GM18498 (cell line): Measurements from ENCODE around the gene CELF4.

Experiments used
- ATAC-seq: cut with Tn5 transposase; IDR thresholded peaks from one replicate; pipeline ENCODE4 v1.9.1; 2021; ENCODE audit warnings: mild to moderate bottlenecking, moderate library complexity; ENCODE audit not compliant: unreplicated experiment

Gene CELF4

DNA sequence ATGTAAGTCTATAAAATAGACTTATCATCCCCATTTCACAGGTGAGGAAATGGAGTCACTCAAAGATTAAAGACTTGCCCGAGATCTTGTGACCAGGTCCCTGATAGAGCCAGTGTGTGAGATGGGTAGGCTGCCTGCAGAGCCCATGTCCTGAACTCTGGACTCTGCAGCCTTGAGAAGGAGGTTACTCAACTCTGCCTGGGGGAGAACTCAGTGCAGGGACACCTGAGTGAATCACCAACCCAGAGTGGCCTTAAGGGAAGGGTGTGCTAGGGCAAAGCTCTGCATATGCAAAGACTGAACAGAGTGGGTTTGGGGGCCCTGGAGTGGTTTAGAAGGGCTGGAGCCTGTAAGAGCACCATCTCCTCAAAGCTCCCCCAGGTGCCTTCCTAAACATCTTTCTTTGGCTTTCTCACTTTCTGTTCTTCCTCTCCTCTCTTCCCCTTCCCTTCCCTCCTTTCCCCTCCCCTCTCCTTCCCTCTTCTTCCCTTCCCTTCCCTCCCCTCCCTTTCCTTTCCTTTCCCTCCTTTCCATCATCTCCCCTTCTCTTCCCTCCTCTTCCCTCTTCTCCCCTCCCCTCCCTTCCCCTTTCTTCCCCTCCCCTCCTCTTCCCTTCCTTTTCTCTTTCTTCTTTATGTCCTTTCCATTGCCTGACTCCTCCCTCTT, 67.6 kb downstream of the CELF4 start:
- no peak for ATAC-seq

DNA sequence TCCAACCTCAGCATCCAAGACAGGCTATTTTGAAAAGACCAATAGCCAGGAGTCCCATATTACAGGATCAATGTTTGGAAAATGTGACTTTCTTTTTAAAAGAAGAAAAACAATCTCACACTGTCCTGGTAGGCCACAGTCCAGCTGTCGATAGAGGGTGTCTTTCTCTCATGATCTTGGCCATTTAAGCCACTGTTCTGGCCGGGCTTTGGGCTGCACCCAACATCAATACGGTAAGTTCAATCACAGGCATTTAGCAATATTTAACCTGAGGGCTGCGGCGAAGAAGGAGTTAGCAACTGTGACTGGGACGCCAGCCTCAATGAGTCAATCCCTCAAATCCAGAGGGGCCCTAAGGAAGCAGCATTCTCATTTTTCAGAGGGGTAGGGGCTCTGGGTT, 69.0 kb downstream of the CELF4 start:
- no peak for ATAC-seq

DNA sequence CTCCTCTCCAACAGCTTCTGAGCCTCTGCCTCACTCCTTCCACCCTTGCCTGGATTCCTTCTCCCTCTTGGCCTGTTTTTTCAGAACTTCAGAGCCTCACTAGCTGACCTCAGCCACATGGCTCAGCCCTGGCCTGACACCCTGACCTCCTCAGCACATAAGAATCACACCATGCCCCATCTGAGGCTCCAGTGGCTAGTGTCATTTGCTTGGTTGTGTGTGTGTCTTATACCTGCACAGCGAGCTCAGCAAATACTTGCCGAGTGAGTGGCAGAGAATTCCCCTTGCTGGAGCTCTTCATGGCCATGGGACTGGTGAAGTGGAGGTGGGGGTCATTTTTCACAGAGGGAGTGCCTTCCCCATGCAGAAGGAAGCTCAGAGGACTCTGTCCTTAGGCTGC, 70.2 kb downstream of the CELF4 start:
- ATAC-seq: no peak

DNA sequence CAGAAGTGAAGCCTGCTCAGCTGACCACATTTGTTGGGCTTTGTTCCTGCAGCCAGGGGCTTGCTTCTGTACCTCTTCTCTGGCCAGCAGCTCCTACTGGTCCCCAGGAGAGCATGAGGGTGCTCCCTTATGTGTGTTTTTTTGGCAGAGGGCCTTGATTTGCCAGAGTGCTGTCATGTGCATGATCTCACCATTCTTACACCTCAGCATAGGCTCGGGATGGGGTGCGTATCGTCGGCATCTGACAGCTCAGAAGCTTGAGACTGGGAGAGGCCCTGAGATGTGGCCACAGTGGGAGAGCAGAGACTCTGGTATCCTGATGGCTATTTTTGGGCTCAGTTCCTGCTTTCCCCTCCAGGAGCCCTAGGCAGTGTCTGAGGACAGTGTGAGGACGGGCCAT, 71.2 kb downstream of the CELF4 start:
- ATAC-seq: no peak

DNA sequence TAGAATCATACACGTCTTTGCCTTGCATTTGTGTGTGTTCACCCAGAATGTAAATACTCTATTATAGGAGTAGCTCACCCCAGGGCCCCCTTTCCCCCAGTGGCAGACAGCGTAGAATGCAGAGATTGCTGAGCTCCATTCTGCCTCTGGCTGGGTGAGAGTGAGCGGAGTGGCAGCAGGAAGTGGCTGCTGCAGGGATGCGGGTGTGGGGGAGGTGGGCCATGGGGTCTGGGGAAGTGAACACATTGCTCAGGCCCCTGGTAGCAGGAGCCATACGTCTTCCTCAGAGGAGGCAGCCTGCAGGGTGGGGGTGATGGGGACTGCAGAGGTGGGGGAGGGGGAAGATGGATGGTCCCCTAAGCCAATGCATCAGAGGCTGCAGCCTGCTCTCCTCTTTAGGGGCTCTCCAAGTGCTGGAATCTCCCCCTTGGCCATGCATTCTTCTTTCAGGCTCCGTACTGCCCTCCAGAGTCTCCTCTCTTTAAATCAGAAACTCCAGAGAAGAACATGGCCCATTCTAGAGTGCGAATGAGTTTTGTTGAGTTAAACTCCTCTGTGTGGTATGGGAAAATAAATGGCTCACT, 72.2 kb downstream of the CELF4 start:
- no peak for ATAC-seq

DNA sequence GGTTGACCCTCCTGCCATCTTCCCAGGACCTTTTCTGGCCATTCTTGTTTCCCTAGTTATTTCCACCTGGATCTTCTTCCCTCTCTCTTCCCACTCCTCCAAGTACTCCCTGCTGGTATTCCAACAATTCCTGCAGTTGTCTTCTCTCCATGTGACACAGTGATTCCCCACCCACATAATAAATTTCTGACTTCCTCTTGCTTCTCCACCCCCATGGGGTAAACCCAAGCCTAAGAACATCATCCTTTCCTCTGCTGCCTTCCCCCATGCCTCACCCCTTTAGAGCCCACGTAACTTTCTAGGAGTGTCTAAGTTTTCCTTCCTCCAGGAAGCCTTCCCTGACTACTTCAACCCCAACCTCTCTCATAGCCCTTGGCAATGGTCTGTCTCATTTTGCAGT, 72.6 kb downstream of the CELF4 start:
- no peak for ATAC-seq

DNA sequence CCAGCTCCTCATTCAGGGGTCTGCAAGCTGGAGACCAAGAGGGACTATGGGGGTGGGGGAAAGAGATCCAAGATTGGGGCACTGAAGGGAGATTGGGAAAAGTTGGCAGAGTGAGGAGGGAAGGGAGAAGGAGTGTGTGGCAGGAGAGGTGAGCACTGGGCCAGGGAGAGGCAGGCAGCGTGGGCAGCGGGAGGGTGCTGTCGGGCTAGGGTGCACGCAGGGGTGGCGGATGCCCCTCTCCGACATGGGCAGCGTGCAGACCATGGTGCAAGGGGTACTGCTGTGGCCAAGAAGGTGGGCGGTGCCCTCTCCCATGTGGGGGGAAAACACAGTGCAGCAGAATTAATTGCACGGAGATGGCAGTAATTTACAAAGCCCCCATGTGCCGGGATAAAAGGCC, 74.1 kb downstream of the CELF4 start:
- no peak for ATAC-seq

DNA sequence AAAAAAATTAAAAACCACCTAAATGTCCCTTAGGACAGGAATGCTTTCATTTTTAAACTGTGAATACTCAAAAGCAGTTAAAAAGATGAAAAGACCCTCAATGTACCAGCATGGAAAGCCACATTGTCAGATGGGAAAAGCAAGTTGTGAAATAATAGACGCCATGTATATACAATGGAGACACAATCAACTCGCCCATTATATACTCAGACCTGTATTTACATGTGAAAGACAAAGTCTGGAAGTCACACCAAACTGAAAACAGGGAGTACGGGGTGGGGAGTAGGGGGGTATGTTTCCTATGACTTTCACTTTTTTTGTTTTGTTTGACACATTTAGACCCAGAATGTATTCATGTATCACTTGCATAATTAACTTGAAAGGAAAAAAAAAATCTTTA, 75.6 kb downstream of the CELF4 start:
- ATAC-seq: no peak

DNA sequence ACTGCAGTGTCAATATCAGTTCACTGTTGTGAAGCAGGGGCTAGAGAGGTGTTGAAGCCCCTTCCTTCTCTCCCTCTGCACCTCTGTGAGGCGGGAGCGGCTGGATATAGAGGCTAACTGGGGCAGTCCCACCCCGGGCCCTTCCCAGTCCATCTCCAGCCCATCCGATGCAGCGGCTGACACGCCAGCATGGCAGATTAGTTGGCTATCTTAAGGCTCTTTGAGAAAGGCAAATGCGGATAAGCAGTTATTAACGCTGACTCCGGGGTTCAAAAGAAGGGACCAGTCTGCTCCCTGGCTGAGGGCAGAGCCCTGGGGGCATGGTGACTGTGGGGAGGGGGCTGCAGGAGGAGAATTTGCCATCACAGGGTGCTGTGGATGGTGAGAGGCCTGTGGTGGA, 76.6 kb downstream of the CELF4 start:
- ATAC-seq: no peak

DNA sequence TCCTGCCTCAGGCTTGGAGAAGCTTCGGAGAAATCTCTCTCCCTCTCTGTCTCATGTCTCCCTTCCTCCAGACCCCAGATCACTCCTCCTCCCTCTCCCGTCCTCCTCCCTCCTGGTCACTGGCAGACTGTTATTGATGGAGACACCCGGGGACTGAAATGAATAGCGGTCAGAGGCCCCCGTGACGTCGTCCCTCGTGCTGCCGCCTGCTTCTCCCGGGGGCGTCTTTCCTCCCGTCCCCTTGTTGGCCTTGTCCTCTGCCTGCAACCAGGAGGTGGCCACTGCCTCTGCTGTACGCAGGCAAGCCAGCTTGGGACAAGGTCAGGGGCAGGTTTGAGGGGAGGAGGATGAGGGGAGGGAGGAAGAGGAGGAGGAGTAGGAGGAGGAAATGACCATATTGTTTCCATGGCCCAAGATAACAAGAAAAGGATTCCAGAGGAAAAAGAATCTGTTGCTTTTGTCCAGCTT, 78.2 kb downstream of the CELF4 start:
- ATAC-seq: no peak

DNA sequence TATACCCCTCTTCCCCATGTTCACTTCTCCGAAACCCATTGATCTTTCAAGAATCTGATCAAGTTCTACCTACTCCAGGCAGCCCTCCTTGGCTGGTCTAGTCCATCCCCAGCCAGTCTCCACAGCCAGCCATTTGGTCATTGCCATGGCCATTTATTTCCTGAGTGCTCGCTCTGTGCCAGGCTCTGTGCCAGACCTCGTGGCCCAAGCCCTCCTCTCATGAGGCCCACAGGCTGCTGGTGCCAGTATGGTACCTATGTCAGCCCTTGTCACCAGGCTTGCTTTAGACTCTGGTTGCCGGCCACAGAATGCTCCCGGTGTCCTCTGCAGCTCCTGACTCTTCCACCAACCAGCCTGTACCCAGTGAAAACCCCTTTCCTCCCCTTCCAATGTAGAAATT, 78.8 kb downstream of the CELF4 start:
- ATAC-seq: no peak

DNA sequence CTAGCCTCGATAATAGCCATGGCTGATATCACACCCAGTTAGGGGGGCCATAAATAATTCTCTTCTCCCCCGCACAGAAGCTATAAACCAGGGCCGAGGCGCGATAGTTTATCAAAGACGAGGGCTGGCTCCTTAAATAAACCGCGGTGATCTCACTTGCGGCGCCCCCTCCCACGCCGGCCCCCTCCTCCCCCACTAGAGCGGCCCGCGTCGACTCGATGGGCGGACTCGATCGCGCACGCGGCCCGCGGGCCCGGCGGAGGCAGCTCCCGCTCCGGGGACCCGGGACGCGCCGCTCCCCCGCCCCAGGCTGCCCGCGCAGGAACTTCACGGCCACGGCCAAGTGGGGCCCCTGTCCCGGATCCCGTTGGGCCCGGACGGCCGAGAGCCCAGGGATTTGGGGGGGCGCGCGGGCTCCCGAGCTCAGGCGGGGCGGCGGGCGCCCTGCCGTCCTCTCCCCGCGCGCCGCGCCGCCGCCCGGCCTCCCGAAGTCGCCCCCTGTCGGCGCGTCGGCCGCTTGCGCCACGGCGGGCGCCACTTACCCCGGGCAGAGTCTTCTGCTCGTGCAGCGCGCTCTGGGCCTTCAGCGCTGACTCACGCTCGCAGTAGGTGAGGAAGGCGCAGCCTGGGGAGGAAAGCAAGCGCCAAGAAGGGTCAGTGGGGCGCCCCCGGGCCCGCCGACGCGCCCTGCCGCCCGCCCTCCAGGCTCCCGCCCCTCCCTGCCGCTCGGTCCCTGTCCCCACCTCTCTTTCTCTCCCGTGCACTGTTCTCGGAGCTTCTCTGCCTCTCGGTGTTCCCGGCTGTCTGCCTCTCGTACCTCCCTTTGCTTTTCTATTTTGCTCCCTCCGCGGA, 80.4 kb downstream of the CELF4 start:
- no peak for ATAC-seq

DNA sequence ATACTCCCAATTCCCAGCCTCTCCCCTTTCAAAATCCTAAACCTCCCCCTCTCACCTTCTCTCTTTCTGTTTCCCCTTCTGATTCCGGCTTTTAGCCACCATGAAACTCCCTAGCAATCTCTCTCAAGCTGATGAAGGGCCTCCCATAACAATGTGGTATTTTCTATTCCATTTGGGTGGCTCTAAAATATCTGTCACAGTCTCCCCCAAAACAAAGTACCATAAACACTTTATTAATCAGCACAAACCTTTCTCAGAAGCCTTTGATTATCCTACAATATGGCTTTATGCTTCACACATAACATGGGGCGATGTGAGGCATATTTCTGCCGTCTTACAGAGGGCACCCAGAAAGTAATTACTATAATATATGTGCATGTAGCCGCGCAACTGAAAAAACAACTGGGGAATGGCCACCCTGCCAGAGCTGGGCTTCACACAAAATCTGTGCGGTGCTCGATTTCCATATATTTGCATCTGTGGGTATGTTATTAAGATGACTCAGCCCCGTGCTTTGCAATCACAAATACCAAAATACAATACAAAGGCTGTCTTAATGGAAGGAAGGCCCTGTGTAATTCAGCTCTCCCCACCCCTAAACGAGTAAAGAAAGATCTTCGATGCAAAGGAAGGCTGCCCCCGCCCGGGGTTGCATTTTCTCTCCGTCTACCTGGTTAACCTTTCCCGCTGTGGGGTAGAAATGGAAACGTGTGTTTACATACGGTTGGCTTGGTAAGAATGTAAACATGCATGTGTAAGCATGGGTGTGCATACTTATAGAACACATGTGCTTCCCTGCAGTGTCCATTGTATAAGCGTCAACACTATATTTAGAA, 81.4 kb downstream of the CELF4 start:
- no peak for ATAC-seq

DNA sequence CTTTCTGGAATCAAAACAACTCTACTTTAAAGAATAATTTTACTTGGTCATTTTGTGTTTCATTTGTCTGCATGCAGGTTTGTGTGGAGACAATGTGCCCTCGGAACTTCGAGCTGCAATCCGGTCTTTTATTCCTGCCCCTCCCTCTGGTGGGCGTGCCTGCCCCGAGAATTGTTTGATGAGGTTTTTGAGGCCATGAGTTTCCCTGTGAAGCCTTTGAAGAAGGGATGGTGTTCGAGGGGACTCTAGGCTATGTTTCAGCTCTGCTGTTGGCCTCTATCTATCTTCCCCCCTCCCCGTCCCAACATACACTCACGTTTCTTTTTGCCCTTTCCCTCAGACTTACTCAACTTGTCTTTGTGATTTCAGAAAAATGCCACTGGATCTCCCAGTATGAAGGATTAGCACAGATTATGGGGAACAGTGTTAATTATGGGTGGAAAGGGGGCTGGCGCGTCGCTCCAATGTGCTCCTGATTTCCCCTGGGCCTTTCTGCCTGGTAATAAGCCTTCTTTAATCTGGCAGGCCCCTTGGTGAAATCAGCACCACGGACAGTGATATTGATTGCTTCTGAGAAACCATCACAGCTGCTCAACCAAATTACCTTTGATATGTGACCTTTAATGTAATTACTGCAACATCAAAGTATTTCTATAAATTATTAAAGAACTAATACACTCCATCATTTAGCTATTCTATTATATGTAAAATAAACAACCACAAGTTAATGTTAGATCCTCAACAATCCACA, 82.2 kb downstream of the CELF4 start:
- ATAC-seq: no peak

DNA sequence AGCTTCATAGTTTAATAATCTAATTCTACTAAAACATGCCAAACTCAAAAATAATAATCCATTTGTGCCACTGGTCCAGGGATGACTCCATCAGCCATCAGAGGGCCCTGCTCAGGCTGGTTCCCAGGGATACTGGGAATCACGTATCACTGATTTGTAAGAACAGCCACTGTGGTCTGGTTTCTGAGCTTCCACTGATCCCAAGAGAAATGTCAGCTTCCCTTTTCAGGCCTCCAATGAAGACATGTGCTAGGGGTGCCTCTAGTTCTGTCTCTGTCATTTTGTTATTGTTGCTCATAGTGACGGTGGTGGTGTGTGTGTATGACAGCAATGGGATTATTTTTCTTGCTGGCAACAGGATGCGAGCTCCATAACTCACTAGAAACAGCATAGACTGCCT, 83.2 kb downstream of the CELF4 start:
- no peak for ATAC-seq

DNA sequence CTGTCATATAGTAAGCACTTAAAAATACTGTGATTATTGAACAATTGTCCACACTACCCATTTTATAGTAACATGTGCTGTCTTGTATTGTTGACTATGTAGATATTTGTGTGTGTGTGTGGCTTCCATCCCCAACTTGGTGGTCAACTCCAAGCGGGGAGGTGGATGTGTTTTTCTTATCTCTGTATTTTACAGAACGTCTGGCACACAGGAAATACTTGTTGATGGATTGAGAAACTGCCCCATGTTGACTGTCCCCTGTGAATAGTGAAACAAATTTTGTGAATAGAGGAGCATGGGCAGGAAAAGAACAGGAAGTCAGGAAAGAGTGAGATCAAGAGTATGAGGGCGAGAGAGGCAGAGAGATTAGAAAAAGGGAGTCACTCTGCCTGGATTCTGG, 83.6 kb downstream of the CELF4 start:
- no peak for ATAC-seq

DNA sequence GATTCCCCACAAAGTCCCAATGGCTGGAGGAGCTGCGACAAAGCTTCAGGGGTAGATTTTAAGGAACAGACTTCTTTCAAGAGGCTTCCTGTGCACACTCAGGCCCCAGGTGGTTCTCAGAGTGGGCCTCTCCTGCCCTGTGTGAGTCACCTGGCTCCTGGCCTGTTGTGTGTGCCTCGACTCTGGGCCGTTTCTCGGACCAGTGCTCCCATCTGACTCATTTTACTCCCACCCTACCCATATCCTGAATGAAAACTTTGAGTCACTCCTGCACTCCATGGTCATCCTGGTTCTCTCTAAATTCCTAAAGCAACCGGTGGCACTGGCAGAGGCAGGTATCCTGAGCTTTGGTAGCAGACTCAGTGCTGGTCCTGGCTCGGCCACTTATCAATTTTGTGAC, 84.1 kb downstream of the CELF4 start:
- no peak for ATAC-seq

DNA sequence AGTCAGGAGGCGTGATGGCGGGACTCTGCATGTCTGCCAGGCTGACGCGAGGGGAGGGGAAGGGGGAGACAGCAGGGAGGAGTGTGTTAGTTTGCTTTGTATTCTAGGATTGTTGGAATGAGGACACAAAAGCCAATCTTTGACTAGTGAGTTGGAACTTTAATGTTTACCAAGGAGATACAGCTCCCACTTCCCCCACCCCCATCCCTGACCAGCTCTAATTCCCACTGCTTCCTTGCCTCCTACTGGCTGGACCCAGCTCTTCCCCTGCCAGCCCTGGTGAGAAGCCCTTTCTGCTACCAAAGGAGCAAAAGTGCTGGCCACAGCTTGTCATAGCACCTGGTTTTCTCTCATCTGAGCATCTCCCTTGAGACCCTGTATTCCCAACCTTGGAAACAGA, 84.5 kb downstream of the CELF4 start:
- ATAC-seq: no peak

DNA sequence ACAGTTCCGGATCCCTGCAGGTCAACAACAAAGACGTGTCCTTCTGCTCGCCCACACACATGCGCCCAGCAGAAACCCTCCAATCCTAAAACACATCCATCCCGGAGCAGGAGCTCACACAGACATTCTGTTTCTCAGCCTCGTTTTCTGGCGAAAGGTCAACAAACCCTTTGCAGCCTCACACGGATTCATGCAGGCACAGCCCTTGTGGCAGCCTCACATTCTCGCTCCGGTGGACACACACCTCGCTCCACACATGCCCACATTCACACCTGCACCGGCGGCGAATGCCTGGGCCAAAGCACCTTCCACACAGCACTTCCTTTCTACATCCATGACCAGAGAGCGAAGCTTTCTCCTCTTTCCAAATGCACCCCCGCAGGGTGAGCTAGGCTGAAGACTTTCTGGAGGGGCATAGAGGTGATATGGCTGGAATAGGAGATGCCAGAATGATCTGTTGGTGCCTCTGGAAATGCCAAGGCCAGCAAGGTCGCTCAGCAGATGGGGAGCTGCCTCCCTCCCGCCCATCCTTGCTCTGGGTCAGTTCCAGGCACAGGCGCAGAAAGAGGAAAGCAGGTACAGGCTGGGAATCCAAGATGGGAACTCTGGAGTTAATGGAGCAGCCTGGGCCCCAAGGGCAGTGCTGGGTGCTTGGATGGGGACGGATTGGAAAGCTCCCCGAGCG, 88.8 kb downstream of the CELF4 start:
- ATAC-seq: no peak

DNA sequence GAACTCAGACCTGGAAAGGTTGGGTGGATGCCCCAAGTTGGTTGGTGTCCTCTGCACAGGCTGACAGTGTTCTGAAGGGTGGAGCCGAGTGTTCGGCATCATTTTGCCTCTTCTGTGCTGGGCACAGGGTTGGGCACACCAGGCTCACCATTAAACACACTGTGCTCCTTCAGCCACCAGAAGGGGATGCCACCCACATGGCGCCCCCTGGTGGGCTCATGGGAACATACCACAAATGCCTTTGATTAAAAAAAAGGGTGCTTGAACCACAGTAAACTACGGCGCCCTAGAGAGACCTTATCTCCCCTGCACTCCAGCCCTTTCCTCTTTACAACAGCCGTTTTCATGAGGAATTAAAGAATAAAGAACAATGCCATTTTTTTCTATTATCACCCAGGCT, 89.4 kb downstream of the CELF4 start:
- no peak for ATAC-seq
